ENCODE data around the gene LRMDA.

DNA sequence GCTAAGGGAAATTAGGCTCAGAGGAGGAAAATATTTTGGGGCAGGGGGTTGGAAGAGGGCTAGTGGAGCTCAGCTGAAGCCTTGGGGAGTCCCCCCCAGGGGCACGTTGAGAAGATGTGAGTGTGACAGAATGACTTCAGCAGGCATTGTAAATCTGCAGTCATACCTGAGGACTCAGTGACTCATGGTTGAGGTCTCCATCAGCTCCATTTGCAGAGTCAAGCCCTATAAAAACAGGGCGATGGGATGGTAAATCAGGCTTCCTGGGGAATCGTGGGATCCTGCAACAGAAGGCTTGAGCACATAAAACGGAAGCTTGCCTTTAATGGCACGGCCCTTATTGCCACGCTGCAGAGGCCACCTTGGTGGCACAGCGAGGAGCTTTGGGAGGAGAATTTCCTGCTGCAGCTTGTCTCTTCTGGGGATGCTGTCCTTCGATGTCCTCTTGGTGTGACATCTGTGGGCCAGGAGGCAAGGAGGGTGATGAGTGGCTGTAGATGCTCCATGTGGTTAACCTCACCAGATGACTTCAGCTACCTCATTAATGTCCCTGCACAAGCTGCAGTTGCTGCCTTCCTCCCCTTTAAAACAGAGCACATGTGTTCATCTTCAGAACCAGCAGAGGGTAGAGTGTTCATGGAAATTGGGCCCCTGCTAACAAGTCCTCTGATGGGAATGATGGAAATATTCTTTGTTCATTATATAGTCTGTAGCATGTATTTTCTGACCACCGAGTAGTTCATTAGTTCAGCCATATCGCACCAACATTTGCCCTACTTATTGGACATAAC is 285.9 kb downstream of the LRMDA start:
- TF ChIP-seq, protein P1, sequence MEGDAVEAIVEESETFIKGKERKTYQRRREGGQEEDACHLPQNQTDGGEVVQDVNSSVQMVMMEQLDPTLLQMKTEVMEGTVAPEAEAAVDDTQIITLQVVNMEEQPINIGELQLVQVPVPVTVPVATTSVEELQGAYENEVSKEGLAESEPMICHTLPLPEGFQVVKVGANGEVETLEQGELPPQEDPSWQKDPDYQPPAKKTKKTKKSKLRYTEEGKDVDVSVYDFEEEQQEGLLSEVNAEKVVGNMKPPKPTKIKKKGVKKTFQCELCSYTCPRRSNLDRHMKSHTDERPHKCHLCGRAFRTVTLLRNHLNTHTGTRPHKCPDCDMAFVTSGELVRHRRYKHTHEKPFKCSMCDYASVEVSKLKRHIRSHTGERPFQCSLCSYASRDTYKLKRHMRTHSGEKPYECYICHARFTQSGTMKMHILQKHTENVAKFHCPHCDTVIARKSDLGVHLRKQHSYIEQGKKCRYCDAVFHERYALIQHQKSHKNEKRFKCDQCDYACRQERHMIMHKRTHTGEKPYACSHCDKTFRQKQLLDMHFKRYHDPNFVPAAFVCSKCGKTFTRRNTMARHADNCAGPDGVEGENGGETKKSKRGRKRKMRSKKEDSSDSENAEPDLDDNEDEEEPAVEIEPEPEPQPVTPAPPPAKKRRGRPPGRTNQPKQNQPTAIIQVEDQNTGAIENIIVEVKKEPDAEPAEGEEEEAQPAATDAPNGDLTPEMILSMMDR (IDR thresholded peaks at IDR 0.05): peak in 1 of 4 experiments; percentile 11
- TF ChIP-seq POLR2AphosphoS5 (IDR thresholded peaks at IDR 0.05): no peak
